GM18526 (cell line): ENCODE data around the gene NFATC2.

Source experiments
- POLR2A ChIP-seq: IDR thresholded peaks from 3 replicates; pipeline ENCODE4 v1.6.1; 2011; ENCODE audit not compliant: insufficient read length; ENCODE audit errors: extremely low read depth

NFATC2 gene

DNA sequence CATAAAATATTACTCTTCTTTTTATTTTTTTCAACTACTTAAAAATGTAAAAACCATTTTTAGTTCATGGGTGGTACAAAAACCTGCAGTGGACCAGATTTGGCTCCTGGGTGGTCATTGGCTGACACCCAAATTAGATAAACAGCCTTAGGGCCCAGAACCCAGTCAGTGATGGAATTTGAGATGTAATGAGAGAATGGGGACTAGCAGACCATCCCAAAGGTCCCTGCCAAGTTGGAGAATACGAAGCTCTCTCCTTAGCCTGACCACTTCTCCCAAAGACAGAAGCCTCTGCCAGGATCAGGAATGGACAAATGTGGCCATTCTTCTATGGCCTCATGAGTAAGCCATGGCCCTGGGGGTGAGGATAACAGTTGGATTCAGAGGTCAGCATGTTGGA, 194.7 kb downstream of the NFATC2 start:
- TF ChIP-seq POLR2A, result no peak

DNA sequence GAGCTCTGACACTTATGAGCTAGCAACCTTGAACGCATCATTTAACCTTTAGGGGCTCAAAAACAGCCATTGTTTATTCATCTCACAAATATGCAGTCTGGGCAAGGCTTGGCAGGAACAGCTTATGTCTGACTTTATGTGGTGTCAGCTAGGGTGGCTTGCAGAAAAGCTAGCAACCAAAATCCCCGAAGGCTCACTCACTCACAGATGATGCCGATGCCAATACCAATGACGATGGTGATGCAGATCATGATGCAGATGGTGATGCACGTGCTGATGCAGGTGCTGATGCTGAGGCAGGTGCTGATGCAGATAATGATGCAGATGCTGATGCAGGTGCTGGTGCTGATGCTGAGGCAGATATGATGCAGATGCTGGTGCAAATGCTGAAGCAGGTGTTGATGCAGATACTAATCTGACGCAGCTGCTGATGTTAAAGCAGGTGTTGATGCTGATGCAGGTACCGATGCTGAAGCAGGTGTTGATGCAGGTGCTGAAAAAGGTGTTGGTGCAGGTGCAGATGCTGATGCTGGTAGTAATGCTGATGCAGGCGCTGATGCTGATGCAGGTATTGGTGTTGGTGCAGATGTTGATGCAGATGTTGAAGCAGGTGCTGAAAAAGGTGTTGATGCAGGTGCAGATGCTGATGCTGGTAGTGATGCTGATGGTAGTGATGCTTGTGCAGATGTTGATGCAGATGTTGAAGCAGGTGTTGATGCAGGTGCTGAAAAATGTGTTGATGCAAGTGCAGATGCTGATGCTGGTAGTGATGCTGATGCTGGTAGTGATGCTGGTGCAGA, 195.6 kb downstream of the NFATC2 start:
- TF ChIP-seq POLR2A, result no peak

DNA sequence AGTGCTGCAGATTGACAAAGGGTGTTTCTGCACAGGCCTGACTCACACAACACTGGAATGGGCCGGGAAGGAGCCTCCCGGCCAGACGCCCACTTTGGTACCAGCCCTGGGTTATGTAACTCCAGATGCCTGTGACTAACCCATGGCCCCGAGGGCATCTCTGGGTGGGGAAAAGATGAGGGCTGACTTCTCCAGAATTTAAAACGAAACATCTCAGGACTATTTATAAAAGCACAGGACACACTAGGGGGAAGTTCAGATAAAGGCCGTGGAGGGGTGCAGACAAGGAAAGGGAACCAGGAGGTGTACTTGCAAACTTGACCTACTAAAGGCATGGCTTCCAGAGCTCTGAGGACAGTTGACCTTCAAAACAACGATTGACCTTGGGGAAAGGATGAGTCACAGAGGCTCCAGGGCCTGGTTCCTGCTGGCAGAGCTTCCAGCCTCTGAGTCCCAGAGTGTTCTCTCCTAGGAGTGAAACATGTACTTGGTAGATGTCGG, 196.9 kb downstream of the NFATC2 start:
- TF ChIP-seq POLR2A, result no peak

DNA sequence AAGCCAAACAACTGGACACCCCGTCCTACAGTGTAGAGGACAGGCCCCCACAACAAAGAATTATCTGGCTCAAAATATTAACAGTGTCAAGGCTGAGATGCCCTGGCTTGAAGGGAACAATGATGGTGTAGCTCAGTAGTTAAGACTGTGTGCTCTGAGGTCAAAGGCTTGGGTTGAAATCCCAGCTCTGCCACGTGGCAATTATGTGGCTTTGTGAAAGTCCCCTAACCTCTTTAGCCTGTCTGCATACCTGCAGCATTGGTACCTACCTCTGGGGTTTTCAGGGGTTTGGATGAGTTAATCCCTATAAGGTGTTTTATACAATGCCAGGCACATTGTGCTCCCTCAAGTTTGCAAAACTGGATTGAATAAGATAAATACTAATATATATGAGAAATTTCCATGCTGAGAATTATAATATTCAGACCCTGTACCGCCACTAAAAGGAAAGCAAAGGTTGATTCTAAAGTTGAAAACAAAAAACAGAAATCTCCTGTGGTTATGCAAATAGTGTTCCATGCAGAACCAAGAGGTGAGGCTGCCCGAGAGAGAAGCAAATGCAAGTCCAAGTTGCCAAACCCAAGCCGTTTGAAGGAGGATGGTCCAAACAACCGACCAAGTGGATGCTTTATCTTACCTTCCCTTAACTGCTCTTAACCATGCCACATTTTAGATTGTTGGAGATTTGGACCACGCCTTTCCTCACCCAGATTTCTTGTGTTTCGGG, 199.8 kb downstream of the NFATC2 start:
- no peak for TF ChIP-seq POLR2A

DNA sequence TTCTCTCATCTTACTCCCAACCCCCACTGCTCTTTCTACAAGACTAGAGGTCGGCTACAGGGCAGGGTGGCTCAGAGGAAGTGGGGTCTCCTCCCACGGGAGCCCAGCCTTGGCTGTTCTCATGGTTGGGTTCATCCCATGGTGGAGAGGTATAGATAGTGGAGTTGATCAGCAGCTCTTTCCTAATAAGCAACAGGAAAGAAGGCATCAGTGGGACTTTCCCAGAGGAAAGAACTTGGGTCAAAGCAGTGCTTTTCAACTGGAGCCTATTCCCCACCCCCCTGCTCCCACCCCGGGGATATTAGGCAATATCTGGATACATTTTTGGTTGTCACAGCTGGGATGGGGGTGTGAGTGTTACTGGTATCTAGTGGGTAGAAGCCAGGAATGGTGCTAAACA, 200.9 kb downstream of the NFATC2 start:
- no peak for TF ChIP-seq POLR2A

DNA sequence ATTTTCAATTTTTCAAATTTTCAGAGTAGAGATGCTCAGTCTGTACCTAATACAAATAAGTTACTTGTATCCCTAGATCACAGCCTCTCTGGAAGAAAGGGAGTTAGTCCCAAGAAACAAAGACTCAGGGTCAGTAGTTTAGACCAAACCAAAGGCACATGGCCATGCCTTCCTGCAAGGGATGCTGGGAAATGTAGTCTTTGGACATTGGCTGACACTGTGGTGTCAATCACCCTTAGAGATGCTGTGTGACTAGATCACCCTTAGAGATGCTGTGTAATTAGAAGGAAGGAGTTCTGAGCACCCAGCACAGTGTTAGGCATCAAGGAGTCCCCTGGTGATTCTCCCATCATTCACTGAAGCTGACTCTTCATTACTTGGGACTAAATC, 202.1 kb downstream of the NFATC2 start:
- TF ChIP-seq POLR2A, result no peak

DNA sequence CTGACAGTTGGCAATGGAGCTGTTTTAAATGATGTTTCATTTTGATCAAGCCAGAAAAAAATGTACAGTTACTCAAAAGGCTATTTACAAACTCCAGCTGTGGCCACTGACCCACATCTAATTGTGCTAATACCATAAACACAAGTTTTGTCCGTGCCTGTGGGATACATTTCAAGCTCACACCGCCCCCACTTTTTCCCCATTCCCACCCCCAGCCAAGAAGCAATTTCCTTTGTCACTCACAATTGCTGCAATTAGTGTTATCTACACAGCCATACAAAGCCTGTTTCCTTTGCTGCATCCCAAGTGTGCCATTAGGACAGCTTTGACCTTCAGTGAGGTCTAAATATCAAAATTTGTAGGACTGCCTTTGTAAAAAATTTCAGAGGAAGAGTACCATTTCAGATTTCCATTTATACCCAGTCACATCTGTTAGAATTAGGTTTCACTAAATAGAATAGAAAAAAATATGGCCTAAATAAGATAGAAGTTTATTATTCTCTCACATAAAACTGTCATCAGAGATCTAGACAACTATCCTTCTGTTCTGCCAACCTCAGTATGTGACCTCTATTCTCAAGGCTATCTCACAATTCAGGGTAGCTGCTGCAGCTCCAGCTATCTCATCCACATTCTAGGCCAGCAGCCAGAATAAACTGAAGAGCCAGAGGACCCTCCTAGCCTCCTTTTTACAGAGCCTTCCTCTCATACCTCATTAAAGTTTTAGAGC, 202.6 kb downstream of the NFATC2 start:
- TF ChIP-seq POLR2A, result no peak

DNA sequence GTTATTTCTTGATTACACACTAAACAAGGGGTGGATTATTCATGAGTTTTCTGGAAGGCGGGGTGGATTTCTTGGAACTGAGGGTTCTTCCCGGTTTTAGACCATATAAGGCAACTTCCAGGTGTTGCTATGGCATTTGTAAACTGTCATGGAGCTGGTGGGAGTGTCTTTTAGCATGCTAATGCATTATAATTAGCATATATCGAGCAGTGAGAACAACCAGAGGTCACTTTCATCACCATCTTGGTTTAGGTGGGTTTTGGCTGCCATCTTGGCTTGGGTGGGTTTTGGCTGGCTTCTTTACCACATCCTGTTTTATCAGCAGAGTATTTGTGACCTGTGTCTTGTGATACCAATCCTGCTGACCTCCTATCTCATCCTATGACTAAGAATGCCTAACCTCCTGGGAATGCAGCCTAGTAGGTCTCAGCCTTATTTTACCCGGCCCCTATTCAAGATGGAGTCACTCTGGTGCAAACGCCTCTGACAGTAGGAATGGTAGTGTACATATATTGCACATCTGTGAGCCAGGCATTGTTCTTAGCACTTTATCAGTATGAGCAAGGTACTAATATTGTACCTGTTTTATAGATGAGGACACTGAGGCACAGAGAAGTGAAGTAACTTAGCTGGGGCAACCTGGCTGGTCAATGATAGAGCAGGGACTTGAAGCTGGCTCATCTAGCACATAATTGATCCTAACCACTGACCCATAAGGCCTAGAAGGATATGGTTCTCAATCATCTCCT, 203.7 kb downstream of the NFATC2 start:
- TF ChIP-seq POLR2A, result no peak

DNA sequence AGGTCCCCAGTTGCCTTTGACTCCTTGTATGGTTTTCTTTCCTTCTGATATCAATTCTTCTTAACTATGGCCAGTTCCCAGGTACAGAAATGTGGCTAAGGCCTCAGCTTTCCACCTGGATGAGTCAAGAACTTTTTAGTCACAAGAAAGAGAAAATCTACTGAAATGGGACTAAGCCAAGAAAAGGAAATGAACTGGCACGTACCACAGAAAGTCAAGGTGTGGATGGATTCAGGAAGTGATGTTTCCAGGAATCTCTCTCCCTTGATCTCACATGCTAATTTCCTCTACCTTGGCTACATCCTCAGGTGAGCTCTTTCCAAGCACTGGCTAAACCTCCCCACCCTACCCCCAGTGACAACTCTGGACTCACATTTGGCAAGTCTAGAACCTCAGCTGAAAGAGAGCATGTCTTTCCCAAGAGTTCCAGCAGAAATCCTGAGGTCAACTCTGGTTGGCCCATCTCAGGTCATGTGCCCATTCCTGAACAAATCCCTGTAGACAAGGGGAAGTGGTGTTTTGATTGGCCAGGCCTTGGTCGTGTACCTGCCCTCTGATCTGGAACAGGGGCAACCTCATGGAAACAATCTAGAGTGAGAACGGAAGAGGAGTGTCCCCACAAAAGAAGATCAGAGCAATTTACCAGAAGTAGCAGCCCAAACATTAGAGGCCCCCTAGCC, 205.3 kb downstream of the NFATC2 start:
- no peak for TF ChIP-seq POLR2A
